ENCODE measurements around the gene SNX13. TPM values are rescaled to one million over a fixed set of nuclear protein-coding genes. Genes with fewer than 3 reads are reported as not detected.

The SNX13 gene
- total RNA-seq, 1 donor from 2014 or later, result 35.5 TPM

- TF ChIP-seq, protein P1, sequence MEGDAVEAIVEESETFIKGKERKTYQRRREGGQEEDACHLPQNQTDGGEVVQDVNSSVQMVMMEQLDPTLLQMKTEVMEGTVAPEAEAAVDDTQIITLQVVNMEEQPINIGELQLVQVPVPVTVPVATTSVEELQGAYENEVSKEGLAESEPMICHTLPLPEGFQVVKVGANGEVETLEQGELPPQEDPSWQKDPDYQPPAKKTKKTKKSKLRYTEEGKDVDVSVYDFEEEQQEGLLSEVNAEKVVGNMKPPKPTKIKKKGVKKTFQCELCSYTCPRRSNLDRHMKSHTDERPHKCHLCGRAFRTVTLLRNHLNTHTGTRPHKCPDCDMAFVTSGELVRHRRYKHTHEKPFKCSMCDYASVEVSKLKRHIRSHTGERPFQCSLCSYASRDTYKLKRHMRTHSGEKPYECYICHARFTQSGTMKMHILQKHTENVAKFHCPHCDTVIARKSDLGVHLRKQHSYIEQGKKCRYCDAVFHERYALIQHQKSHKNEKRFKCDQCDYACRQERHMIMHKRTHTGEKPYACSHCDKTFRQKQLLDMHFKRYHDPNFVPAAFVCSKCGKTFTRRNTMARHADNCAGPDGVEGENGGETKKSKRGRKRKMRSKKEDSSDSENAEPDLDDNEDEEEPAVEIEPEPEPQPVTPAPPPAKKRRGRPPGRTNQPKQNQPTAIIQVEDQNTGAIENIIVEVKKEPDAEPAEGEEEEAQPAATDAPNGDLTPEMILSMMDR (IDR thresholded peaks at IDR 0.05), result no peak
- DNase-seq (ENCODE audit: low spot score), result no peak
- H3K4me1 Mint-ChIP-seq (ENCODE audit: low read depth), result peaks cover 14% of the 10 kb centered on the region
- H3K36me3 Mint-ChIP-seq (ENCODE audit: low read depth), result no peaks in the 10 kb centered on the region
- no peaks in the 10 kb centered on the region for H3K9me3 Mint-ChIP-seq (ENCODE audit: low read depth)
- H3K4me3 Mint-ChIP-seq (ENCODE audit: unreplicated experiment), result no peak overlapping the region
- no peak overlapping the region for H3K27ac Mint-ChIP-seq (ENCODE audit: unreplicated experiment)
- H3K27me3 Mint-ChIP-seq (ENCODE audit: low read depth), result no peaks in the 10 kb centered on the region
Measured at GRCh38 chr7:17929647-17930395, 10.5 kb downstream of the SNX13 start.

- Mint-ChIP-seq H3K27me3 (ENCODE audit: low read depth) (no peaks in the 10 kb centered on the region), H3K27ac (ENCODE audit: unreplicated experiment) (no peak overlapping the region), H3K9me3 (ENCODE audit: low read depth) (no peaks in the 10 kb centered on the region), H3K36me3 (ENCODE audit: low read depth) (no peaks in the 10 kb centered on the region), H3K4me3 (ENCODE audit: unreplicated experiment) (no peak overlapping the region), H3K4me1 (ENCODE audit: low read depth) (peaks cover 13% of the 10 kb centered on the region)
- no peak for DNase-seq (ENCODE audit: low spot score)
- TF ChIP-seq, protein P1 (IDR thresholded peaks at IDR 0.05), result no peak
Measured at GRCh38 chr7:17928055-17928454, 12.2 kb downstream of the SNX13 start.

DNA sequence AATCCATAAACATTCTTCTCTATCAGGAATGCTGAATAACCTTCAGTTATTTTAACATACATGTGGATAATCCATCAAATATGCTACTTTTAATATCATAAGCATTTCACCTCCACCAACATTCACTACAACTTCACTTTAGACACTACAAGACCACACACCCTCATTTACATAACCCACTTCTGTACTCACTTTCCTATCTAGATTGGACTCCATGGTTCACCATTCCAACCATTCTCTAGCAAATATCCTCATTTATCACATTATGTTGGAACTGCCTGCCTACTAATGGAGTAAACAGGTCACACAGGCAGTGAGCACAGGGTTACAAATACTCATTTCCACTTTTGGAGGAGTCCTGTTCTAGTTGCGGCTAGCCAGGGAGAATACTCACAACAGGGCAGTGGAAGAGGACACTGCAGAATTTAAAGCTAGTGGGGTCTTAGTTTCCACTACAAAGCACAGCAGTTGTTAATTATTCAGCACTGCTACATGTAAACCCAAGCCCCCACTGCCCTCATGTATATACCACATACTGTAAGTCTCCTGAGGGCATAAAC lies 18.4 kb downstream of the SNX13 start:
- Mint-ChIP-seq H3K9me3 (ENCODE audit: low read depth) (peaks cover 5% of the 10 kb centered on the region), H3K4me1 (ENCODE audit: low read depth) (peaks cover 20% of the 10 kb centered on the region), H3K27me3 (ENCODE audit: low read depth) (no peaks in the 10 kb centered on the region), H3K27ac (ENCODE audit: unreplicated experiment) (no peak overlapping the region), H3K4me3 (ENCODE audit: unreplicated experiment) (no peak overlapping the region), H3K36me3 (ENCODE audit: low read depth) (peaks cover 2% of the 10 kb centered on the region)
- TF ChIP-seq, protein P1 (IDR thresholded peaks at IDR 0.05), result no peak
- DNase-seq (ENCODE audit: low spot score), result no peak

GRCh38 chr7:17917842-17918241 lies 22.5 kb downstream of the SNX13 start:
- DNase-seq (ENCODE audit: low spot score), result no peak
- no peak overlapping the region for H3K27ac Mint-ChIP-seq (ENCODE audit: unreplicated experiment)
- TF ChIP-seq, protein P1 (IDR thresholded peaks at IDR 0.05), result no peak
- peaks cover 2% of the 10 kb centered on the region for H3K36me3 Mint-ChIP-seq (ENCODE audit: low read depth)
- H3K9me3 Mint-ChIP-seq (ENCODE audit: low read depth), result peaks cover 5% of the 10 kb centered on the region
- peaks cover 16% of the 10 kb centered on the region for H3K4me1 Mint-ChIP-seq (ENCODE audit: low read depth)
- no peak overlapping the region for H3K4me3 Mint-ChIP-seq (ENCODE audit: unreplicated experiment)
- H3K27me3 Mint-ChIP-seq (ENCODE audit: low read depth), result no peaks in the 10 kb centered on the region

DNA sequence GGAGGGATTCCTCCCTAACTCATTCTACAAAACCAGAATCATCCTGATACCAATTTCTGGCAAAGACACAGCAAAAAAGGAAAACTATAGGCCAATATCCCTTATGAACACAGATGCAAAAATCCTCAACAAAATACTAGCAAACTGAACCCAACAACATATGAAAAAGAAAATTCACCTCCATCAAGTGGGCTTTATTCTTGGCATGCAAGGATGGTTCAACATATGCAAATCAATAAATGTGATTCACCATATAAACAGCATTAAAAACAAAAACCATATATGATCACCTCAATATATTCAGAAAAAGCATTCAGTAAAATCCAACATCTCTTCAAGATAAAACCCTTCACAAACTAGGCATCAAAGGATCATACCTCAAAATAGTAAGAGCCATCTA lies 23.5 kb downstream of the SNX13 start:
- no peak overlapping the region for H3K27ac Mint-ChIP-seq (ENCODE audit: unreplicated experiment)
- no peaks in the 10 kb centered on the region for H3K27me3 Mint-ChIP-seq (ENCODE audit: low read depth)
- H3K4me3 Mint-ChIP-seq (ENCODE audit: unreplicated experiment), result no peak overlapping the region
- DNase-seq (ENCODE audit: low spot score), result no peak
- H3K4me1 Mint-ChIP-seq (ENCODE audit: low read depth), result peaks cover 10% of the 10 kb centered on the region
- peaks cover 5% of the 10 kb centered on the region for H3K9me3 Mint-ChIP-seq (ENCODE audit: low read depth)
- peaks cover 2% of the 10 kb centered on the region for H3K36me3 Mint-ChIP-seq (ENCODE audit: low read depth)
- TF ChIP-seq, protein P1 (IDR thresholded peaks at IDR 0.05), result no peak

Measured in chondrocyte (in vitro differentiated cells).